CD14-positive monocyte (primary cell): Measurements from ENCODE around the gene FREM2. TPM values are rescaled to one million over a fixed set of nuclear protein-coding genes. Genes with fewer than 3 reads are reported as not detected.

Experiments
- DNase-seq, 3 donors: peaks; one replicate each; pipeline ENCODE4 v3.0.0-alpha.2; 2011 to 2022
- H2AFZ ChIP-seq: 2 replicates; pipeline ENCODE4 v1.6.0; 2012; ENCODE audit warnings: mild to moderate bottlenecking, low read depth, low read length, inconsistent platforms; ENCODE audit not compliant: insufficient read depth, poor library complexity, severe bottlenecking
- H3K27ac ChIP-seq, 2 donors: 1 replicate in 1 of 2; 2 replicates in 1 of 2; pipeline ENCODE4 v1.5.1; 2012 to 2013; ENCODE audit warnings: low read length in 2 of 2, control low read depth in 1 of 2, inconsistent platforms in 1 of 2, low read depth in 1 of 2, mild to moderate bottlenecking in 1 of 2
- H3K27me3 ChIP-seq, 2 donors: one replicate each; pipeline versions ENCODE4 v1.6.0 to v1.6.1; 2011 to 2013; ENCODE audit warnings: low read length in 2 of 2; ENCODE audit not compliant: control insufficient read depth in 2 of 2, insufficient read depth in 2 of 2
- H3K36me3 ChIP-seq, 2 donors: replicated peaks in 1 of 2; 1 replicate in 1 of 2; 2 replicates in 1 of 2; pipeline versions ENCODE4 v1.5.1 to v1.6.1; 2012 to 2013; ENCODE audit warnings: low read length in 2 of 2, control low read depth in 1 of 2, inconsistent platforms in 1 of 2, mild to moderate bottlenecking in 1 of 2; ENCODE audit not compliant: insufficient read depth in 2 of 2, control insufficient read depth in 1 of 2
- H3K4me1 ChIP-seq, 2 donors: 1 replicate in 1 of 2; 2 replicates in 1 of 2; pipeline versions ENCODE4 v1.5.1 to v1.6.1; 2012 to 2013; ENCODE audit warnings: low read length in 2 of 2, control low read depth in 1 of 2, inconsistent platforms in 1 of 2, mild to moderate bottlenecking in 1 of 2, moderate library complexity in 1 of 2; ENCODE audit not compliant: insufficient read depth in 2 of 2, control insufficient read depth in 1 of 2
- H3K4me2 ChIP-seq: replicated peaks from 2 replicates; pipeline ENCODE3; 2012; ENCODE audit warnings: low read length, moderate library complexity, mild to moderate bottlenecking; ENCODE audit not compliant: poor library complexity, severe bottlenecking; ENCODE audit errors: extremely low read depth
- H3K4me3 ChIP-seq, 3 experiments: fragments of 200-600 bp in 1 of 3; sonication (generic) in 1 of 3; replicated peaks in 1 of 3; 1 replicate in 2 of 3; 2 replicates in 1 of 3; pipeline ENCODE4 v1.5.1; 2011 to 2013; ENCODE audit warnings: low read length in 3 of 3, mild to moderate bottlenecking in 3 of 3, control low read depth in 2 of 3, low read depth in 2 of 3, inconsistent platforms in 1 of 3, moderate library complexity in 1 of 3
- H3K79me2 ChIP-seq: 2 replicates; pipeline ENCODE4 v1.6.0; 2012; ENCODE audit warnings: mild to moderate bottlenecking, control low read depth, inconsistent platforms, low read length, moderate library complexity; ENCODE audit not compliant: insufficient read depth
- H3K9ac ChIP-seq: 2 replicates; pipeline ENCODE4 v1.6.0; 2017; ENCODE audit warnings: low read length, mild to moderate bottlenecking; ENCODE audit not compliant: insufficient read depth, poor library complexity, severe bottlenecking
- H3K9me3 ChIP-seq, 2 donors: replicated peaks in 1 of 2; 1 replicate in 1 of 2; 2 replicates in 1 of 2; pipeline versions ENCODE4 v1.5.1 to v1.6.1; 2012 to 2013; ENCODE audit warnings: low read length in 2 of 2, control low read depth in 1 of 2; ENCODE audit not compliant: control insufficient read depth in 1 of 2, insufficient read depth in 1 of 2
- H4K20me1 ChIP-seq: 2 replicates; pipeline ENCODE4 v1.6.0; 2012; ENCODE audit warnings: mild to moderate bottlenecking, low read length, control low read depth, moderate library complexity; ENCODE audit not compliant: insufficient read depth
- H3K27ac Mint-ChIP-seq, 7 donors: one replicate each; pipeline ENCODE4 v1.8.0; 2020; ENCODE audit warnings: mild to moderate bottlenecking in 7 of 7, mixed read lengths in 7 of 7, moderate library complexity in 6 of 7, inconsistent platforms in 2 of 7
- H3K27me3 Mint-ChIP-seq, 3 donors: one replicate each; pipeline ENCODE4 v1.8.0; 2021 to 2022; ENCODE audit warnings: low read depth in 3 of 3, mild to moderate bottlenecking in 3 of 3, mixed read lengths in 3 of 3, moderate library complexity in 3 of 3, inconsistent platforms in 1 of 3
- H3K36me3 Mint-ChIP-seq, 2 donors: one replicate each; pipeline ENCODE4 v1.8.0; 2020; ENCODE audit warnings: mixed read lengths in 2 of 2, inconsistent platforms in 1 of 2, mild to moderate bottlenecking in 1 of 2
- H3K4me1 Mint-ChIP-seq: one replicate; pipeline ENCODE4 v1.8.0; 2020; ENCODE audit warnings: mild to moderate bottlenecking, mixed read lengths
- H3K4me3 Mint-ChIP-seq, 2 donors: one replicate each; pipeline ENCODE4 v1.8.0; 2020; ENCODE audit warnings: mild to moderate bottlenecking in 2 of 2, mixed read lengths in 2 of 2, moderate library complexity in 1 of 2
- H3K9me3 Mint-ChIP-seq, 7 donors: one replicate each; pipeline ENCODE4 v1.8.0; 2020 to 2022; ENCODE audit warnings: mixed read lengths in 7 of 7, mild to moderate bottlenecking in 6 of 7, moderate library complexity in 6 of 7, inconsistent platforms in 2 of 7
- WGBS: methylation state at CpG from one replicate; pipeline ENCODE4 v1.1.5; 2013; ENCODE audit warnings: missing lambda C conversion rate; ENCODE audit not compliant: insufficient coverage; 5-methylcytosine and 5-hydroxymethylcytosine counted together
- intact Hi-C, 2 donors: fragments of 100-400 bp; cut with micrococcal nuclease; formaldehyde crosslinking; loops; one replicate each; pipeline versions ENCODE4 v1.15.0 to v1.15.1; 2023
- polyA plus RNA-seq, 3 donors: library from polyadenylated mRNA; depleted of rRNA in 1 of 3; unstranded in 2 of 3; stranded (reverse) in 1 of 3; fragments of 300-500 nt in 2 of 3; fragments of >200 nt in 1 of 3; fragmentation: Illumina TruSeq in 2 of 3; gene quantifications; 1 replicate in 2 of 3; 2 replicates in 1 of 3; pipeline ENCODE4 v1.2.3, GENCODE V29; 2012 to 2021
- TF ChIP-seq, protein P1 (sequence below): fragments of 200-600 bp; IDR thresholded peaks from one replicate; pipeline ENCODE4 v1.8.0; 2022; ENCODE audit warnings: antibody characterized with exemption, mild to moderate bottlenecking

Gene FREM2
- polyA plus RNA-seq, 3 donors, result not detected

DNA sequence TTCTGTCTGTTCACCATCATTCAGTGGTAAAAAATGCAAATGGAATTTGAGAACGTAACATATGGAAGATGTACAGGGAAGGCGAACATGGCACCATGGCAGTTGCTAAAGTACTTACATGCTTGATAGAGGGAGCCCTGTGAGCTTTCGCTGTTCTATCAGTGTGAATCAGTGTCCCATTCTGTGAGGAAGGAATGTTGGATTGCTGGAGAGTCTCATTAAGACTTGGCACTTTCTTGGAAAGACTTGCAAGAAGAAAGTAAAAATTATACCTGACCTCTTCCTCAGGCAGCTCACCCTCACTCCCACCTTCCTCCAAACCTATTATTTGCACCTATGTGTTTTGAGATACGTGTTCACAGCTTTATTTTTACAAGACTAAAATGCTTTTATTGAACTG is 43.5 kb downstream of the FREM2 start:
- WGBS, result 100% methylated on average over 2 of the region's 4 CpGs
- no peaks in the 10 kb centered on the region for H3K27me3 Mint-ChIP-seq
- intact Hi-C loops, result no loop called here

DNA sequence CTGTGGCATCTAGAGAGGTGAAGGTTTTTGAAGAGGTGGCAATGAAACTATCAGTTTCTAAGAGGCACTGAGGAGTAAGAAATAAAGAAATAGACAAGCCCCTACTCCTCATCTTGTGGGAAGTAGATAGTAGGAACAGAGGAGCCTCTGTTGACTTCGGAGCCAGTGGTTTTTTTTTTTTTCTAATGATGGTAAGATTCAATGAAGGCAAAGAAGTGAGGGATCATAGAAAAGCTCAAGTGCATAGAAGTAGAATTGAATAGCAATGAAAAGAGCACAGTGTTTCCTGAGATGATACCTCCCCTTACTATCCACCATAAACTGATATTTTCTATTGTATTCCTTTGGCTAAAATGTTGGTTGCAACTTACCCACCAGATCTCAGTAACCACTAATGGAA is 46.3 kb downstream of the FREM2 start:
- H3K9me3 ChIP-seq, result no peaks in the 10 kb centered on the region
- no peaks in the 10 kb centered on the region for H3K4me1 Mint-ChIP-seq
- H3K36me3 Mint-ChIP-seq, result no peaks in the 10 kb centered on the region
- H3K27me3 ChIP-seq, result no peaks in the 10 kb centered on the region
- no peak for DNase-seq
- no CpG with 5 or more reads among the region's 1 CpG for WGBS
- H3K27me3 Mint-ChIP-seq, result peaks cover 0 to 3% (median 0%) of the 10 kb centered on the region in 3 donors
- no peak overlapping the region for H3K9ac ChIP-seq
- H3K9me3 Mint-ChIP-seq, result peaks cover 0 to 4% (median 0%) of the 10 kb centered on the region in 7 donors
- no peaks in the 10 kb centered on the region for H3K36me3 ChIP-seq
- no peak overlapping the region for H2AFZ ChIP-seq
- no peak overlapping the region for H3K4me3 ChIP-seq
- no peak overlapping the region for H3K27ac Mint-ChIP-seq
- intact Hi-C loops, result no loop called here
- no peak overlapping the region for H3K4me2 ChIP-seq
- no peaks in the 10 kb centered on the region for H3K79me2 ChIP-seq
- TF ChIP-seq, protein P1, sequence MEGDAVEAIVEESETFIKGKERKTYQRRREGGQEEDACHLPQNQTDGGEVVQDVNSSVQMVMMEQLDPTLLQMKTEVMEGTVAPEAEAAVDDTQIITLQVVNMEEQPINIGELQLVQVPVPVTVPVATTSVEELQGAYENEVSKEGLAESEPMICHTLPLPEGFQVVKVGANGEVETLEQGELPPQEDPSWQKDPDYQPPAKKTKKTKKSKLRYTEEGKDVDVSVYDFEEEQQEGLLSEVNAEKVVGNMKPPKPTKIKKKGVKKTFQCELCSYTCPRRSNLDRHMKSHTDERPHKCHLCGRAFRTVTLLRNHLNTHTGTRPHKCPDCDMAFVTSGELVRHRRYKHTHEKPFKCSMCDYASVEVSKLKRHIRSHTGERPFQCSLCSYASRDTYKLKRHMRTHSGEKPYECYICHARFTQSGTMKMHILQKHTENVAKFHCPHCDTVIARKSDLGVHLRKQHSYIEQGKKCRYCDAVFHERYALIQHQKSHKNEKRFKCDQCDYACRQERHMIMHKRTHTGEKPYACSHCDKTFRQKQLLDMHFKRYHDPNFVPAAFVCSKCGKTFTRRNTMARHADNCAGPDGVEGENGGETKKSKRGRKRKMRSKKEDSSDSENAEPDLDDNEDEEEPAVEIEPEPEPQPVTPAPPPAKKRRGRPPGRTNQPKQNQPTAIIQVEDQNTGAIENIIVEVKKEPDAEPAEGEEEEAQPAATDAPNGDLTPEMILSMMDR, result no peak
- H3K4me1 ChIP-seq, result no peaks in the 10 kb centered on the region
- H3K27ac ChIP-seq, result no peak overlapping the region
- H4K20me1 ChIP-seq, result no peaks in the 10 kb centered on the region
- no peak overlapping the region for H3K4me3 Mint-ChIP-seq

More for the DNA sequence above, 43.5 kb downstream of the FREM2 start:
- Histone ChIP-seq H3K4me3 (no peak overlapping the region), H3K4me1 (no peaks in the 10 kb centered on the region), H4K20me1 (no peaks in the 10 kb centered on the region), H2AFZ (no peak overlapping the region), H3K27me3 (no peaks in the 10 kb centered on the region), H3K27ac (no peak overlapping the region), H3K36me3 (no peaks in the 10 kb centered on the region), H3K4me2 (no peak overlapping the region), H3K9me3 (no peaks in the 10 kb centered on the region), H3K79me2 (no peaks in the 10 kb centered on the region), H3K9ac (no peak overlapping the region)
- Mint-ChIP-seq H3K4me3 (no peak overlapping the region), H3K36me3 (no peaks in the 10 kb centered on the region), H3K4me1 (no peaks in the 10 kb centered on the region), H3K9me3 (peaks cover 0 to 2% (median 0%) of the 10 kb centered on the region in 7 donors), H3K27ac (no peak overlapping the region)
- TF ChIP-seq, protein P1, result no peak
- no peak for DNase-seq
